Stimulated activated naive CD8-positive, alpha-beta T cell treated with anti-CD3 and anti-CD28 coated beads, Interleukin-15, Interleukin-2, amounts not matched to agents 100 U/mL and 50 U/mL, for 24 hours (primary cell): ENCODE measurements around the gene UGT1A4.

Source experiments
- ATAC-seq: fragments of 150-1000 bp; cut with Tn5 transposase; one replicate; pipeline ENCODE4 v1.10.0; 2021
- DNase-seq: peaks from one replicate; pipeline ENCODE4 v3.0.0; 2021

Gene UGT1A4

GRCh38 chr2:233718552-233718951, at the start of gene UGT1A4:
TSS of gene UGT1A4 (plus strand) at chr2:233718736. CDS start at chr2:233718821, 85 bp downstream.
- ATAC-seq (no peak), DNase-seq (no peak)

- no peak for ATAC-seq
- DNase-seq = no peak
Measured at GRCh38 chr2:233671290-233672161, 47.0 kb upstream of the UGT1A4 start, which contains the start of gene UGT1A9. TSS of gene UGT1A9 (plus strand) at chr2:233671898. CDS start at chr2:233671935, 37 bp downstream.

- no peak for ATAC-seq
- no peak for DNase-seq
Measured at GRCh38 chr2:233672886-233673285, 45.6 kb upstream of the UGT1A4 start.

GRCh38 chr2:233673896-233674295, 44.6 kb upstream of the UGT1A4 start:
- no peak for DNase-seq
- ATAC-seq = no peak

- no peak for ATAC-seq
- DNase-seq = no peak
Measured at GRCh38 chr2:233674314-233674713, 44.2 kb upstream of the UGT1A4 start.

- ATAC-seq = no peak
- no peak for DNase-seq
Measured at GRCh38 chr2:233674995-233675394, 43.5 kb upstream of the UGT1A4 start.

GRCh38 chr2:233676046-233676445, 42.5 kb upstream of the UGT1A4 start:
- DNase-seq = no peak
- no peak for ATAC-seq

GRCh38 chr2:233679196-233679595, 39.3 kb upstream of the UGT1A4 start:
- ATAC-seq (no peak), DNase-seq (no peak)

- ATAC-seq (no peak), DNase-seq (no peak)
Measured at GRCh38 chr2:233680361-233681045, 38.0 kb upstream of the UGT1A4 start.

- DNase-seq (no peak), ATAC-seq (no peak)
Measured at GRCh38 chr2:233681521-233682099, 36.9 kb upstream of the UGT1A4 start, which contains the start of gene UGT1A7. TSS of gene UGT1A7 (plus strand) at chr2:233681901. CDS start at chr2:233681938, 37 bp downstream.

GRCh38 chr2:233684640-233685039, 33.9 kb upstream of the UGT1A4 start:
- DNase-seq (no peak), ATAC-seq (no peak)

GRCh38 chr2:233686928-233687327, 31.6 kb upstream of the UGT1A4 start:
- ATAC-seq (no peak), DNase-seq (no peak)

GRCh38 chr2:233688341-233688740, 30.2 kb upstream of the UGT1A4 start:
- ATAC-seq (no peak), DNase-seq (no peak)

GRCh38 chr2:233689031-233689430, 29.5 kb upstream of the UGT1A4 start:
- ATAC-seq = no peak
- DNase-seq = no peak

- no peak for ATAC-seq
Measured at GRCh38 chr2:233689501-233689900, 29.0 kb upstream of the UGT1A4 start.

GRCh38 chr2:233690444-233690843, 28.1 kb upstream of the UGT1A4 start:
- DNase-seq = no peak
- ATAC-seq = no peak

More at GRCh38 chr2:233689501-233689900, 29.0 kb upstream of the UGT1A4 start:
- DNase-seq = no peak

GRCh38 chr2:233691443-233692433, 26.8 kb upstream of the UGT1A4 start:
- ATAC-seq = no peak

GRCh38 chr2:233692648-233693047, 25.9 kb upstream of the UGT1A4 start, which contains the start of gene UGT1A6:
TSS of gene UGT1A6 (plus strand) at chr2:233692890. CDS start at chr2:233693005, 115 bp downstream.
- DNase-seq (no peak), ATAC-seq (no peak)

More at GRCh38 chr2:233691443-233692433, 26.8 kb upstream of the UGT1A4 start:
- DNase-seq = no peak

GRCh38 chr2:233693963-233694362, 24.6 kb upstream of the UGT1A4 start:
- no peak for DNase-seq
- no peak for ATAC-seq

GRCh38 chr2:233698740-233699139, 19.8 kb upstream of the UGT1A4 start:
- ATAC-seq = no peak

GRCh38 chr2:233699424-233700027, 19.0 kb upstream of the UGT1A4 start:
- no peak for DNase-seq
- no peak for ATAC-seq

More at GRCh38 chr2:233698740-233699139, 19.8 kb upstream of the UGT1A4 start:
- DNase-seq = no peak
